HL-60 (cell line): ENCODE measurements around the gene NDUFA13.

Source experiments
- CTCF ChIP-seq: IDR thresholded peaks from one replicate; pipeline ENCODE4 v1.5.1; 2011; ENCODE audit warnings: low read length, control low read depth, inconsistent platforms; ENCODE audit not compliant: insufficient read depth
- GABPA ChIP-seq: IDR thresholded peaks from 2 replicates; pipeline ENCODE4 v1.6.1; 2012; ENCODE audit warnings: low read depth
- POLR2AphosphoS5 ChIP-seq: IDR thresholded peaks from 2 replicates; pipeline ENCODE4 v1.6.1; 2012; ENCODE audit warnings: low read depth
- SPI1 ChIP-seq: IDR thresholded peaks from 2 replicates; pipeline ENCODE4 v1.6.1; 2012; ENCODE audit warnings: low read depth, mild to moderate bottlenecking, borderline replicate concordance

- no peak for TF ChIP-seq CTCF
- no peak for TF ChIP-seq SPI1
- no peak for TF ChIP-seq POLR2AphosphoS5
- no peak for TF ChIP-seq GABPA
Observed at GRCh38 chr19:19507354-19507753, 8.7 kb upstream of the NDUFA13 start.
